GM21526 (cell line): ENCODE data around the gene BHLHE41.

Experiments
- ATAC-seq: cut with Tn5 transposase; IDR thresholded peaks from one replicate; pipeline ENCODE4 v1.9.1; 2021; ENCODE audit warnings: moderate library complexity; ENCODE audit not compliant: unreplicated experiment, low FRiP score

The BHLHE41 gene

GRCh38 chr12:26124446-26125399, at the start of gene BHLHE41:
BHLHE41 (minus strand) TSS chr12:26125037; CDS start chr12:26124779, 258 bp downstream.
- no peak for ATAC-seq

GRCh38 chr12:26172946-26173552, 48.2 kb upstream of the BHLHE41 start:
- ATAC-seq: no peak

GRCh38 chr12:26172539-26172938, 47.7 kb upstream of the BHLHE41 start:
- ATAC-seq: no peak

GRCh38 chr12:26172013-26172412, 47.2 kb upstream of the BHLHE41 start:
- ATAC-seq: no peak

GRCh38 chr12:26164118-26164517, 39.3 kb upstream of the BHLHE41 start:
- ATAC-seq: no peak

GRCh38 chr12:26162905-26163304, 38.1 kb upstream of the BHLHE41 start:
- ATAC-seq: peak; percentile 82

GRCh38 chr12:26162174-26162573, 37.3 kb upstream of the BHLHE41 start:
- no peak for ATAC-seq

GRCh38 chr12:26158078-26158764, 33.4 kb upstream of the BHLHE41 start:
- ATAC-seq: no peak

GRCh38 chr12:26157001-26157400, 32.2 kb upstream of the BHLHE41 start:
- peak; percentile 1 for ATAC-seq

GRCh38 chr12:26156201-26156871, 31.5 kb upstream of the BHLHE41 start:
- ATAC-seq: peak; percentile 91

- no peak for ATAC-seq
These were observed 28.8 kb upstream of the BHLHE41 start for GRCh38 chr12:26153421-26154154.

GRCh38 chr12:26152507-26153102, 27.8 kb upstream of the BHLHE41 start:
- no peak for ATAC-seq

- no peak for ATAC-seq
These were observed 26.1 kb upstream of the BHLHE41 start for GRCh38 chr12:26150736-26151450.

GRCh38 chr12:26149968-26150500, 25.2 kb upstream of the BHLHE41 start:
- ATAC-seq: no peak

- no peak for ATAC-seq
These were observed 23.5 kb upstream of the BHLHE41 start for GRCh38 chr12:26148291-26148690.

- ATAC-seq: no peak
These were observed 18.5 kb upstream of the BHLHE41 start for GRCh38 chr12:26143291-26143690.

GRCh38 chr12:26138860-26139259, 14.0 kb upstream of the BHLHE41 start:
- no peak for ATAC-seq

- ATAC-seq: no peak
These were observed 11.9 kb upstream of the BHLHE41 start for GRCh38 chr12:26136688-26137087.

GRCh38 chr12:26135571-26135970, 10.7 kb upstream of the BHLHE41 start:
- ATAC-seq: no peak
